GM21529 (cell line): ENCODE data around the gene CYP27B1.
A peak's percentile ranks its signal among the peaks of the same experiment; 100 is the strongest.

Experiments
- ATAC-seq: cut with Tn5 transposase; IDR thresholded peaks from one replicate; pipeline ENCODE4 v1.9.1; 2021; ENCODE audit not compliant: unreplicated experiment

CYP27B1 gene

GRCh38 chr12:57751788-57752667 lies 14.8 kb downstream of the CYP27B1 start, which contains the start of gene CDK4:
CDK4 (minus strand) TSS chr12:57752310; CDS start chr12:57751717, 593 bp downstream.
- ATAC-seq = peak; percentile 66

- no peak for ATAC-seq
These were observed 15.5 kb downstream of the CYP27B1 start for GRCh38 chr12:57751432-57751787.

- no peak for ATAC-seq
These were observed 16.1 kb downstream of the CYP27B1 start for GRCh38 chr12:57750561-57751431.

- ATAC-seq = no peak
These were observed 17.8 kb downstream of the CYP27B1 start for GRCh38 chr12:57749061-57749460.

- no peak for ATAC-seq
These were observed 20.9 kb downstream of the CYP27B1 start for GRCh38 chr12:57746025-57746424.

- no peak for ATAC-seq
These were observed 21.4 kb downstream of the CYP27B1 start for GRCh38 chr12:57745485-57745881.

- peak; percentile 86 for ATAC-seq
These were observed 21.9 kb downstream of the CYP27B1 start, which contains the start of gene TSPAN31 for GRCh38 chr12:57744777-57745484. TSPAN31 (plus strand) TSS chr12:57745039; CDS start chr12:57745155, 116 bp downstream.

- ATAC-seq = peak; percentile 37
These were observed 22.6 kb downstream of the CYP27B1 start for GRCh38 chr12:57744194-57744776.

GRCh38 chr12:57743769-57744168 lies 23.1 kb downstream of the CYP27B1 start:
- ATAC-seq = no peak

GRCh38 chr12:57741844-57742738 lies 24.8 kb downstream of the CYP27B1 start:
- peak; percentile 59 for ATAC-seq

GRCh38 chr12:57741413-57741789 lies 25.5 kb downstream of the CYP27B1 start:
- no peak for ATAC-seq

- peak; percentile 42 for ATAC-seq
These were observed 26.0 kb downstream of the CYP27B1 start for GRCh38 chr12:57740656-57741412.

- no peak for ATAC-seq
These were observed 26.9 kb downstream of the CYP27B1 start for GRCh38 chr12:57739914-57740538.

- no peak for ATAC-seq
These were observed 27.5 kb downstream of the CYP27B1 start for GRCh38 chr12:57739387-57739786.

GRCh38 chr12:57738661-57739237 lies 28.1 kb downstream of the CYP27B1 start, which contains the start of gene AGAP2:
AGAP2 (minus strand) TSS chr12:57738742; CDS start chr12:57738246, 496 bp downstream.
- ATAC-seq = no peak

- no peak for ATAC-seq
These were observed 29.1 kb downstream of the CYP27B1 start for GRCh38 chr12:57737467-57738460.
